Inferior parietal cortex (tissue), 1 donor: ENCODE results near the gene HOXD3.

ENCODE experiments used
- DNase-seq: peaks from one replicate; pipeline ENCODE4 v3.0.0-alpha.2; 2016; ENCODE audit errors: extremely low spot score

The HOXD3 gene

DNA sequence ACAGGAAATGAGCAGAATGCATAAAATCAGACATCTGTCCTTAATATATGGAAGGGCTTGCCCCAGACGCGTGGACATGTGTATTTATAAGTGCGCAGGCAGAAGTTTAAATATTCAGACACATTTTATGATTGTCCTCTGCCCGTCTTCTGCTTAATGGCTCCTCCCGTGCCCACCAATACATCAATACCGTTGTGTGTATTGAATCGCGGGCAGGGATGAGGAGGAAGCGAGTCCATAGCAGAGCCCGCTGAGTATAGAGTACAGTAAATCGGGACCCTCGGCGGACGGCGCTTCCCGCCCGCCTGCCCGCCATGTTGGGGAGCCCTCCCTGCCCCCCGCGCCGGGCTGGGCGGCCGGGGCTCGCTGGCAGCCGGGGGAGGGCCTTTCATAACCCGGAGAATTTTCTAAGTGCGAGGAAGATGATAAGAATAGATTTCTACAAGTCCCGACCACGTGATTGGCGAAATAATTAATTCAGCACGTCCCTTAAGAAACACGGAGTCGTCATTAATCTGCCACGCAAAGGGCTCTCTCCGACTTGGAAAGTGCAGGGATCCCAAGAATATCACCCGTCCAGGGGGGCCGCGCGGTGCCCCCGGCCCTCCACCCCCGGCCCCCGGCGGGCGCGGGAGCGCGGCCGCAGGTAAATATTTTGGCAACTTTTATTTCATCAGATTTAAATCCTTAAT is at the start of gene HOXD3:
HOXD3 (plus strand) TSS at position 501 of the 692 bp plus-strand sequence. CDS start 11,808 bp downstream, outside the sequence.
- DNase-seq, result no peak

DNA sequence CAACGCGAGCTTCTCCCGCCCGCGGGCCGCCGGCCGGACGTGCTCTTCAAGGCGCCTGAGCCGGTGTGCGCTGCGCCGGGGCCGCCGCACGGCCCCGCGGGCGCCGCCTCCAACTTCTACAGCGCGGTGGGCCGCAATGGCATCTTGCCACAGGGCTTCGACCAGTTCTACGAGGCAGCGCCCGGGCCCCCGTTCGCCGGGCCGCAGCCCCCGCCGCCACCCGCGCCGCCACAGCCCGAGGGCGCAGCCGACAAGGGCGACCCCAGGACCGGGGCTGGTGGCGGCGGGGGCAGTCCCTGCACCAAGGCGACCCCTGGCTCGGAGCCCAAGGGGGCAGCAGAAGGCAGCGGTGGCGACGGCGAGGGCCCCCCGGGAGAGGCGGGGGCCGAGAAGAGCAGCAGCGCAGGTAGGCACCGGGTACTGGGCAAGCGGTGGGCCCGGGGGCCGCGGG is 49.4 kb upstream of the HOXD3 start:
- DNase-seq, result no peak

DNA sequence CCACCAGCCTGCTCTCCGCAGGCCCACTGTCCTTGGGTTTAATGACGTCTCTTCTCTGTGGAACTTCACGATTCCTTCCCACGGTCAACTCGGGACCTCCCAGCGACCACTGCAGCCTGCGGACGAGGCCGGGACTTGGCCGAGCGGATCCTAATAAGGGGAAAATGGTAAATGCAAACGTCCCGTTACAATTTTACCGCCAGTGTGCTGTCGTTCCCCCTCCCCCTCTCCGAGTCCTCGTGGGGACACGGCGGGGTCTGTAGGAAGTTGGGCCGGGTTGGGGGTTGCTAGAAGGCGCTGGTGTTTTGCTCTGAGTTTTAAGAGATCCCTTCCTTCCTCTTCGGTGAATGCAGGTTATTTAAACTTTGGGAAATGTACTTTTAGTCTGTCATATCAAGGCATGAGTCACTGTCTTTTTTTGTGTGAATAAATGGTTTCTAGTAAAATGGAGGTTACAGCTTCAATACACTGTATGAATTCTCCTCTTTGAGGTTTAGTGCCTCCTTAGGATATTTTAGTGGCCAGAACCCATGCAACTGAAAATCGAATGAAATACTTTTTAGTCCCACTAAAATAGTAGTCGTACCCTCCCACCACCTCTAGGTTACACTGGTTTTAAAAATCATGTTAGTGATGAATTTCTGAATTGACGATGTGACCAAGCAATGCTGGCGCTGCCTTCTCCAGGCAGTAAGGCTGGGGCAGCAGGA is 47.8 kb upstream of the HOXD3 start:
- DNase-seq, result no peak

DNA sequence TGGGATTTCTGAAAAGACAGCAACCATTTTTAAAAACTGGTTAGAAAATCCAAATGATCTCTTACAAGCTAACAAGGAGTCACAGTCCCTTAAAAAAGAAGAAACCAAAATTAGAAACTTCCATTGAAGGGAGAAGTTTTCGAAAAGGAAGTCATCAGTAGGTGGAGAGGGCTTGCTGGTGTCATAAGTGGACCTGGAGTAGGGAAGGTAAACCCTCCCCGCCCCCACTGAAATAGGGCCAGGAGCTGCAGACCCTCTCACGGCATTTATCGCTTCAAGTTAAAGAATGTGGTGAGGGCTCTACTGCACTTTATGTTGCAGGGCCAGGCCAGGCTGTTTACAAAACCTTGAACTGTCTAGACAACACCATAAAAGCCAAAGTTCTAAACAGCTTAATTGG is 47.2 kb upstream of the HOXD3 start:
- no peak for DNase-seq

DNA sequence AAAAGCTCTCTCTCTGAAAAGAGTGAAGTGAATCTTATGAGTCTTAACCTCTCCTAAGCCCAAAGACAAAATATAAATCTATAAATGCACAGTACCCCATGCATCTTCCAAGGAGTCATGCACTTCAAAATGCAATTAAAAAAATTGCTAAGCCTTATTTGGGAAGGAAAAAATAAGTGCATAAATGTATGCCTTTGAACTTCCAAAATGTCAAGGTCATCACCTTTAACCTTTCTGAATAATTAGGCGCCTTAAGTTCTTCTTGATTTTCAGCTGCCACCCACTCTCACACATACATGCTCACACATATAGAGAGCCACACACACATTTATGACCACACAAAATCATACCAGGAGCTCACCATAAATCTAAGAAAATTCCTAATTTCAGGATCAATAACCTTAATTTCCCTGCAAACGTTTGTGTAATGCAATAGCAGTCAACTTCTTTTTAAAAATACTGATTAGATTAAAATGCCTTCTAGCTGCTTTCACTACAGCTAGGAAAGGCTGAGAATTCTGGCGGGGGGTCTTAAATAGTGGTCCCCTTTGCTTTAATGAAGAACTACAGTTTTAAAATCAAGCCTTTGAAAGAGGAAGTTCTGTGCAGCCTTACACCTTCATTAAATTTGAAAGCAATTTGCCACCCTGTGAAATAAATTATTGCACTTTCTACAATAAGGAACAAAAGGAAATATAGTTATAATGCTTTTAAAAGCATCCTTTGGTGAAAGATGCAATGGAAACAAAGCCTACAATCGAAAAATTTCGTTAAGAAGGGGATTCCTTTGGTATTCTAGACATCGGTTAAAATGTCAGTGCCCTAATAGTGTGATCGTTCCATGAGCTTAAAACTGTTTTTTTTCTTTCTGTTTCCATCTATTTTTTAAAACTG is 46.4 kb upstream of the HOXD3 start:
- no peak for DNase-seq

DNA sequence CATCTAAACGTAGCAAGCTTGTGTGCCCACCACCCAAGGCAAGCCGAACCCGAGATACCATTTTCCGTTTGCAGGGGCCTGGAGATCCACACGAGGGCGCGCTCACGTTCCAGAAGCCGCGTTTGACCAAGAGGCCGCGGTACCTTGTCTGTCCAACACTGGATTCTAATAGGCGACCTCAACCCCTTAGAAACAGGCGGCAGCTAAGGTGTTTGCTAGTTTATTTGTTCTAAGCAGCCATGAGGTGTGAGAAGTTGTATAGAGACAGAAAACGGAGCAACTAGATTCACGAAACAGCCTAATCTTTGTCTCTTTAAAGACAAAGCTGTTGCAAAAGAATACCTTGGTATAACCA is 45.8 kb upstream of the HOXD3 start:
- DNase-seq, result no peak

DNA sequence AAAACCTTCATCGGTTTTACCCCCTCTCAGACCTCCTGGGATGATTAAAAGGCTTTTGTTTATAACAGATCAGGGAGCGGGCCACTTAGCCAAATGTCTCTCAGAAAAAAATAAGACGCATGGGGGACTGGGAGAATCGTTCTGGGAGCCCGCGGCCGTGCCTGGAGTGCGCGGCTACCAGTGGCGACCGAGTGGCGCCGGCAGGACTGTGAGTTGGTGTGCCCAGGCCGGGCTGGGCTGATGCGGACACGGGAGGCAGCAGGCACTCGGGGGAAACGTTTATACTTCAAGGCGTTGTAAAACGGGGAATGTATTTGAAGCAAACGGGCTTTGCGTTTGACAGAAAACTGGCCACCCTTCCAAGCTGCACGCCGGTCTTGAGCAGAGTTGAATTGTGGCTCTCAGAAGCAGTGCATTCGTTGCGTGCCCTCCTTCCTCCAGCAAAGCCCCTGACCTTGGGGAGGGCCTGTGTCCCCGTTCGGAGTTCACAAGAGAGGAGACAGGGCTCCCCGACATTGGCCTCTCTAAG is 45.2 kb upstream of the HOXD3 start:
- no peak for DNase-seq

DNA sequence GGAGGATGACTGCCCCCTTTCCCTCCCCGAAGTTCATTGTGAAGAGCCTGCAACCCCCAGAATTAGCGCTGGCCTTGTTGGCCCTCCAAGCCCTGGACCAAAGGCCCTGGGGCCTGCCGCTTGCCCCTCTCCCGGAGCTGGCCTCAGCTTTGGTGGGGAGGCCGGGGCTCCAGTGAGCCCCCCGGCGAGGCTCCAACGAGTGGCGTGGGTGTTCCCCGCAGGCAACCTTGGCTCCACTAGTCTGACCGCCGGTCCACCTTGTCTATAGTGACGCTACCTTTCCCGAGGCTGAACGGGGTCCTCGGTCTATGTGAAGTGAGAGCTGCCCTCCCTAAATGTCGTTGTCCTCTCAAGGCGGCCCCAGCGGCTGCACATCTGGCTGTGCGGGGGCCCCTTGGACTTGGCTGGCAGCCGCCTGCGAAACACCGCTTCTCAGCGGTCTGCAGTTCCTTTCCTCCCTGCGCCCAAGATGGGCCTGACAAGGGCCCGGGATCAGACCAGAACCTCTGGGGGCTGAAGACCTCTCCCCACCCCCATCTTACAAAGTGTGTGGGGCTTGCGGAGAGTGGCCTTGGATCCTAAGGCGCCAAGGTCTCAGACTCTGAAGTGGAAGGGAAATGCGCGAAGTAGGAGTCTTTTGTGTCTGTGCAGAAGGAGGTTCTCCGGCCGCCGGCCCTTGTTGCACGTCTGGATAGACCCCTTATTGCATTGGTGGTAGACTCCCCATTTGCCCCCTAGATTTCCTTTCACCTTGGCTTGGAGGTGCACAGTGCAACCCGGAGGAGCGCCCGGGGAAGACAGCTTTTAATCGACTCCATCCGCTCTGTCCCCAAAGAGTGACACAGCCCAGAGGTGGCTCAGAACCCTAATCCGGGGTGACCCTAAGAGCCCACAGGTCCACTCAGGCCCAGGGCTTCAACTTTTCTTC is 44.5 kb upstream of the HOXD3 start:
- DNase-seq, result no peak

DNA sequence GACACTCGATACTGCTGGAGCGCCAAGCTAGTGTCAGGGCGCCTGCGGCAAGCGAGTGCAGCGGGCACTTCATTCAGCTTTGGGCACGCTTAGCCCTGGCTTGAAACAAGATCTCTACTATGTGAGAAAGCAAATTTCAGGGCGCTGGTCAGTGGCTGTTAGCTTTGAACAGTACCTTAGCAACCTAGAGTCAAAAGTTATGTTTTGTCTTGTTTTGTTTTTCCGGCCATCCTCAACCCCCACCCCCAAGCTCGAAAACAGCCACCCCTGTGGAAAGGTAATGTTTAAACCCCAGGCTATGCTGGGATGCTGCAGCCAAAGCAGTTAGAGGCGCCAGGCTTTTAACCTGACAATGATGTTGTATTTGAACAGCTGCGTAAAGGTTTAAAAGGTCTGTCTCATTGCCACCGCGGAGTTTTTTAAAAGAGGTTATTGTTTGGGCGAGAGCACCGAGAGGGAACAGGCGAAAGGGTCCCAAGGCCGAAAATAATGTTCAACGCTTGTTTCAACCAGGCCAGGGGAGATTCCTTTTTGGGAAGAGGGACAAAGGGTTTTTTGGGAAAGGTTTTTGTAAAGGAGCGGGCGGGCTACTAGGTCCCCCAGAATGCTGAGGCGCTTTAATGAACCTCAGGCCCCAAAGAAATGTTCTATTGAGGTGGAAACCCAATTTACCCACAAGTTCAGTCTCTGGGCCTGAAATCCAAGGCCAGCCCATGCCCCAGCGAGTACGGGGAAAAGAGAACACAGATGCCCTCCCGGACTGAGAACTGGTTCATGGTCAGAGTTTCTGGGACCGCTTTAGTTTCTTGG is 42.8 kb upstream of the HOXD3 start:
- no peak for DNase-seq

DNA sequence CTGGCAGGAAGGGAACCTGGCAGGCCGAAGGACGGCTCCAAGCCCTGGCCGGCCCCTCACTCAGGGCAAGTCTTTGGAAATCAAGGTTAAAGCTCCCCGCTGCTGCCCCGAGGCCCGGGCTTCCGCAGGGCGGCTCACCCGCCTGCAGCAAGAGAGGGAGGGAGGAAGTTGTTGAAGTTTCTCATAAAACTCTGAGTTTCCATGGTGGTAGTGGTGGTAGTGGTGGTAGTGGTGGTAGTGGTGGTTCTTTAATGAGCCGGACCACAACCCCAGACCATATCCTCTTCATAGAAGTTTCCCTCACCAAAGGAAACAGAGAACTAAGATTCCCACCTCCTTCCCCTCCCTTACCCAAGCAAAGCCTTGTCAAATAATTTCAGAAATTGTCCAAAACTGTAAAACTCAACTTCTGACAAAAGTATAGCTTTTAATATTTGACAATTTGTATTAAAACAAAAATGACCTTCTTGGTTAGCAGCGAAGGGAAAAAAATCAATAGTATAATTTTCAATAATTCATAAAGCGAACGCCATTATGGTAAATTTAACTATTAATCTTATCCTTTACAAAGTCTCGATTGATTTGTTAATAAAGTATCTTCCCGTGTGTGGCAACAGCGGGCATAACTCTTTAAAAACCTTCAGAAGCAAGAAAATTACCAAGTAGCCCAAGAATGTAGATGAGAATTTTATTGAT is 42.0 kb upstream of the HOXD3 start:
- no peak for DNase-seq

DNA sequence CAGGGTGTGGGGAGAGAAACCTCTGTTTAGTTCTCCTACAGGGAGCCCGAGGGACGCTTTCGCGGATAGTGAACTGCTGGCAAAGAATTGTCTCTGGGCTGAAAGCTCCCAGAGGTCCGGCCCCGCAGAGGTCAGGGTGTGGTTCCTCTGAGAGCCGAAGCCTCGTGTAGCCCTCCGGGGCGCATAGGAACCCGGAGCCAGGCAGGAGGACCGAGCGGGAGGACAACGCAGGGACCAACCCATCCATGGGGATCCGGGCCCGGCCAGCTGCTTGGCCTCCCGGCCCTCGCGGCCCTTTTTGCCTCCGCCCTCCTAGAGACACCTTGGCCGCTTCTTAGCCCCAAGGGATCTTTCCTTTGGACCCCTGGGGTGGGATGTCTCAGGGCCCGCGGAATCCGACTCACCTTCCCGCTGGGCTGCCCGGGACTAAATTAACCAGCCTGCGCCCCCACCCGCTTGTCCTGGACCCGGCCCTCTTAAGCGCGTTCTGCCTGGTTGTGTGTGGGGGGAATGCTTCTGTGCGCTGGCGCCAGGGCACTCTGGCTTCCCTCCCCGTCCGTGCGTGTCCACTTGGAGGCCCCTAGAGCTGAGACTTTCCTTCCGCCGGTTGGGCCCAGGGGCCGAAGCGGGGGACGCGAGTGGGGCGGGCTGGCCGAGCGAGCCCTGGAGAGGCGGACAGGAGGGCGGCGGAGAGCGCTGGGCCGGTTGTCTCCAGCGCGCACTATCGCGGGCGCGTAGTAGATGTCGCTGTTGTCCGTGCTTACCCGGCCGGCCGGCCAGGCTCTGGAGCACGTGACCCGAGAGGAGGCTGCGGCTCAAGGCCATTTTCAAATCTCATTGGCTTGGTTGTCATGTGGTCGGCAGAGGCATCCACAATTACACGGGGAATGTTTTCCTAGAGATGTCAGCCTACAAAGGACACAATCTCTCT is 41.0 kb upstream of the HOXD3 start, which contains the start of gene HOXD10:
HOXD10 (plus strand) TSS at position 896 of the 931 bp plus-strand sequence. CDS start 56 bp downstream, outside the sequence.
- no peak for DNase-seq

DNA sequence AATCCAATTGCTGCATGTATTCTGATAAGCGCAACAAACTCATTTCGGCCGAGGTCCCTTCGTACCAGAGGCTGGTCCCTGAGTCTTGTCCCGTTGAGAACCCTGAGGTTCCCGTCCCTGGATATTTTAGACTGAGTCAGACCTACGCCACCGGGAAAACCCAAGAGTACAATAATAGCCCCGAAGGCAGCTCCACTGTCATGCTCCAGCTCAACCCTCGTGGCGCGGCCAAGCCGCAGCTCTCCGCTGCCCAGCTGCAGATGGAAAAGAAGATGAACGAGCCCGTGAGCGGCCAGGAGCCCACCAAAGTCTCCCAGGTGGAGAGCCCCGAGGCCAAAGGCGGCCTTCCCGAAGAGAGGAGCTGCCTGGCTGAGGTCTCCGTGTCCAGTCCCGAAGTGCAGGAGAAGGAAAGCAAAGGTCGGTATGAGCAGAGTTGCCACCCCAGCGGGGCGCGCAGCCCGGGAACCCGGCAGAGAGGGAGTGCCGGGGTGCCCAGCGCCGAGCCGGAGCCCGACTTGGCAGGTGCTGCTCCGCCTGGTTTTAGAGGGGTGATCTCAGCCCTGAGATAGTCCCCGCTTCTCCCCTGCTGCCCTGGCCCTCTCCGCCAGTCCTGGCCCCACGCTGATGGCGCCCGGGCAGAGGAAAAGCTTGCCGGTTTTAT is 39.8 kb upstream of the HOXD3 start:
- no peak for DNase-seq

DNA sequence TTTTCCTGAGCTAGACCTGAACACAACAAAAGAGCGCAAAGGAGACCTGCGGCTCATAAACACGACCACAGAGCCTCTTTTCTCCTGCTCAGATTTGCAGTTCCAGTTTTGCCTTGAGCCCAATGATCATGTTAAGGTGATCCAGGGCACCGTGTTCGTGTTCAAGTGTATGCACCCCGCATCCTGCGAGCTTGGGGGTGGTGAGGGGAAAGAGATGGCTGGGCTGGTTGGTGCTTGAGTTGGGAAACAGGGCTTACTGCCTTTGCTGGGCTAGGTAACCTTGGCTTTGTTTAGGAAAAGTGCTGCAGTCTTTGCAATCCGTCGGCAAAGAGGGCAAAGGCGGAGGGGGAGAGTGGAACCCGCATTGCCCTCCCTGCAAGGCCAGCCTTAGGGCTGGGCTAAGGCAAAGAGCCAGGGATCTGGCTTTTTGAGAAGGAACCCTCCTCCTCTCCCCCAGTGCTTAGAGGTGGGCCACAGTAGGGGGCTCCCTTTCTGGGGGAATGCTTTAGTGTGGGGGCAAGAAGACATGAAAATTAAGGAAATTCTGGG is 39.2 kb upstream of the HOXD3 start:
- DNase-seq, result no peak

DNA sequence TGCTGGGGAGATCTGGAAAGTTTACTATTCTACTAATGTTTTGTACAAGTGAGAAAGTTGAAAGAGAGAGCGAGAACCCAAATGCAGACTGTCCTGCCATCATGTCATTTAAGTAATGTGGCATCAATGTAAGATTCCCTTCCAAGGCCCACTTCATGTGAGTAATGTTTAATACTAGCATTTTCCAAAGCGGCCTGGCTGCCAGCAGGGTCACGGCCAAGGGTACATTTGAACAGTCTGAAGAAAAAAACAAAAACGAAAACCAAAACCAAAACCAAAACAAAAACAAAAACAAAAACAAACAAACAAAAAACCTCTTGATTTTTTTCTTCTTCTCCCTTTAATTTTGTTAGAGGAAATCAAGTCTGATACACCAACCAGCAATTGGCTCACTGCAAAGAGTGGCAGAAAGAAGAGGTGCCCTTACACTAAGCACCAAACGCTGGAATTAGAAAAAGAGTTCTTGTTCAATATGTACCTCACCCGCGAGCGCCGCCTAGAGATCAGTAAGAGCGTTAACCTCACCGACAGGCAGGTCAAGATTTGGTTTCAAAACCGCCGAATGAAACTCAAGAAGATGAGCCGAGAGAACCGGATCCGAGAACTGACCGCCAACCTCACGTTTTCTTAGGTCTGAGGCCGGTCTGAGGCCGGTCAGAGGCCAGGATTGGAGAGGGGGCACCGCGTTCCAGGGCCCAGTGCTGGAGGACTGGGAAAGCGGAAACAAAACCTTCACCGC is 38.3 kb upstream of the HOXD3 start:
- DNase-seq, result no peak

DNA sequence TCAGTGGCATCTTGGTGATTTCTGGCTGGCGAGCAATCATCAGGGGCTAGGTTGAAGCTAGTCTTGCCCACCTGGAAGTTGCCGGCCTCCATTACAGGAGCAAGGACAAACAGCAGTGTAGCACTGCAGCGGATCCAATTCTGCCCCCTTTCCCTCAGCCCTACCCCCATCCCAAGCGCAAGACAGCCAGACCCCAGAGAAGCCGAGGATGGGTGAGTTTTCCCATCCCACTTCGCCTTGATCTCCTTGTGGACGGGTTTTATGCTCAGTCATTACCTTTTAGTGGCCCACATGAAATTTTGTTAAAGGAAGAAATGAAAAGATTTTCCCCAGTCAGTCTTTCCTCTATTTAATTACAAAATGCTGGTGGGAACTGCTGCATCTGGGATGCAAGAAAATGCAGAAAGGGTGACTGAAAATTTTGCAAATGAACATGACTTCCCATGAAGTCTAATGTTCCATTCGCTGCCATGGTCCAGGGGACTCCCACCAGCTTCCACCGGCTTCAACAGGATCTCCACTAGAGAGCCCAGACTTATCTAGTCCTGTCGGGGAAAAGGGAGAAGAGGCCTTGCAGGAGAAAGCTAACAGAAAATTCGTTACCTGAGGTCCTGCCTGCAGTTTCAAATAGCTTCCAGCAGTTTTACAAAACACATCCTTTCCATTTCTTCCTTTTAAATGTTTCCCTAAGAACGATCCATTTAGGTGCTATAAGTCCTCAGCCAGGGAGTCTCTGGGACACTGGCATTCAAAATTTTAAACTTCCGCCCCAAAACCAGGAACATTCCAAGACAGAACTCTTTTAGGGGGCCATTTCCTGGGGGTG is 36.5 kb upstream of the HOXD3 start:
- DNase-seq, result no peak
